Stomach (tissue), 9 donors: ENCODE data around the gene PPP2R2C. TPM values are rescaled to one million over a fixed set of nuclear protein-coding genes. Genes with fewer than 3 reads are reported as not detected.

Experiments
- DNase-seq, 2 donors: peaks; one replicate each; pipeline versions ENCODE4 v3.0.0 to v3.0.0-alpha.2; 2013 to 2019
- H3K27ac ChIP-seq, 5 donors: fragments of 200-600 bp in 4 of 5; sonication (generic) in 4 of 5; one replicate each; pipeline ENCODE4 v1.5.1; 2013 to 2019; ENCODE audit warnings: mild to moderate bottlenecking in 1 of 5, moderate library complexity in 1 of 5
- H3K27me3 ChIP-seq, 3 donors: fragments of 200-600 bp; sonication (generic); one replicate each; pipeline ENCODE4 v1.5.1; 2017 to 2019; ENCODE audit warnings: mixed run types in 1 of 3
- H3K36me3 ChIP-seq, 4 donors: fragments of 200-600 bp; sonication (generic); 1 replicate in 3 of 4; 2 replicates in 1 of 4; pipeline ENCODE4 v1.5.1; 2016 to 2019
- H3K4me1 ChIP-seq, 4 donors: fragments of 200-600 bp; sonication (generic); one replicate each; pipeline ENCODE4 v1.5.1; 2016 to 2019
- H3K4me3 ChIP-seq, 4 donors: fragments of 200-600 bp; sonication (generic) in 3 of 4; one replicate each; pipeline ENCODE4 v1.5.1; 2016 to 2019; ENCODE audit warnings: mild to moderate bottlenecking in 1 of 4
- H3K9me3 ChIP-seq, 4 donors: fragments of 200-600 bp; sonication (generic); one replicate each; pipeline ENCODE4 v1.5.1; 2016 to 2019
- EP300 ChIP-seq: sonication (generic); formaldehyde crosslinking; IDR thresholded peaks from one replicate; pipeline ENCODE4 v1.6.1; 2017; ENCODE audit warnings: antibody characterized with exemption
- POLR2A ChIP-seq, 4 donors: fragments of 450-650 bp; IDR thresholded peaks; one replicate each; pipeline ENCODE4 v1.6.1; 2016; ENCODE audit warnings: antibody characterized with exemption in 4 of 4, control low read depth in 2 of 4, mild to moderate bottlenecking in 1 of 4, moderate library complexity in 1 of 4
- POLR2AphosphoS5 ChIP-seq, 3 donors: sonication (generic); formaldehyde crosslinking; IDR thresholded peaks; one replicate each; pipeline ENCODE4 v1.6.1; 2016; ENCODE audit warnings: antibody characterized with exemption in 3 of 3
- WGBS, 5 donors: extraction: QIAGEN DNeasy Blood & Tissue Kit in 3 of 5; methylation state at CpG; one replicate each; pipeline versions ENCODE4 v1.1.5 to v1.1.7; 2013 to 2018; 5-methylcytosine and 5-hydroxymethylcytosine counted together
- intact Hi-C: fragments of 100-400 bp; cut with DNase I; formaldehyde crosslinking; loops from one replicate; pipeline ENCODE4 v1.15.1; 2023; ENCODE audit warnings: low total_unique reads
- polyA plus RNA-seq, 3 donors: library from polyadenylated mRNA; stranded (reverse); fragments of 200-250 nt; gene quantifications; one replicate each; pipeline ENCODE4 v1.2.3, GENCODE V29; 2013
- total RNA-seq, 5 donors: library from RNA; depleted of rRNA; stranded (reverse); fragments of >200 nt; gene quantifications; one replicate each; pipeline versions ENCODE4 v1.1.0 to v1.2.3, GENCODE V29; 2014 to 2016
- TF ChIP-seq, protein P1 (sequence below), 7 experiments: fragments of 450-650 bp in 4 of 7; fragments of 200-600 bp in 3 of 7; sonication (generic) in 3 of 7; IDR thresholded peaks; one replicate each; pipeline ENCODE4 v1.5.1; 2016 to 2019; ENCODE audit warnings: antibody characterized with exemption in 7 of 7, control low read depth in 2 of 7, mild to moderate bottlenecking in 1 of 7
- donor health status: healthy with polysubstance abuse.
- donor health status: Bipolar disorder and iron deficiency.
- donor health status: healthy.

PPP2R2C gene
- total and polyA plus RNA-seq, 8 donors = 1.4 to 5.0 (median 1.5) TPM; not detected in 5

DNA sequence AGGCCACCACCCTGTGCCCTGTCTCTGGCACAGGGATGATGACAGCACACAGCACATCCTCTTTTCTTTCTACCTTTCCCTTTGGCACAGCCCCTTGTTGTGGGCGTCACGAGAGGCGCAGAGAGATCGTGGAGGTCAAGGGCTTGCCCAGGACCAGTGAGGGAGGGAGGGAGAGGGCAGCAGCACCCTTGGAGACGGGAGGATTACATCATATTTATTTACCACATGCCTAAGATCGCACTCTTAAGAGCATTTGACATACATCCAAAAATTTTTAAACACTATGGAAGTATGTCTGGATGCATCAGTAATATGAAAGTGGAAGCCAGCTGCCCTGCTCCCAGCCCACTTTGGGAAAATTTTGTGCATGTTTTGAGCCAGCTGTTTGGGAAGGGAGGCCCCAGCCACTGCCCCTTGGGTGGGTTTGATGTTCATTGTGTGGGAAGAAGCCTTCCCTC lies 190.1 kb downstream of the PPP2R2C start:
- H3K27me3 ChIP-seq = no peaks in the 10 kb centered on the region
- 34 to 67% (median 56%) methylated on average over 6 of the region's 6 CpGs for WGBS, 5 donors
- peaks cover 25 to 57% (median 46%) of the 10 kb centered on the region in 4 donors for H3K4me1 ChIP-seq
- TF ChIP-seq POLR2AphosphoS5 (IDR thresholded peaks at IDR 0.05) (peak in 1 of 3 donors; percentile 24), EP300 (no peak), POLR2A (IDR thresholded peaks at IDR 0.05) (no peak)
- TF ChIP-seq, protein P1, sequence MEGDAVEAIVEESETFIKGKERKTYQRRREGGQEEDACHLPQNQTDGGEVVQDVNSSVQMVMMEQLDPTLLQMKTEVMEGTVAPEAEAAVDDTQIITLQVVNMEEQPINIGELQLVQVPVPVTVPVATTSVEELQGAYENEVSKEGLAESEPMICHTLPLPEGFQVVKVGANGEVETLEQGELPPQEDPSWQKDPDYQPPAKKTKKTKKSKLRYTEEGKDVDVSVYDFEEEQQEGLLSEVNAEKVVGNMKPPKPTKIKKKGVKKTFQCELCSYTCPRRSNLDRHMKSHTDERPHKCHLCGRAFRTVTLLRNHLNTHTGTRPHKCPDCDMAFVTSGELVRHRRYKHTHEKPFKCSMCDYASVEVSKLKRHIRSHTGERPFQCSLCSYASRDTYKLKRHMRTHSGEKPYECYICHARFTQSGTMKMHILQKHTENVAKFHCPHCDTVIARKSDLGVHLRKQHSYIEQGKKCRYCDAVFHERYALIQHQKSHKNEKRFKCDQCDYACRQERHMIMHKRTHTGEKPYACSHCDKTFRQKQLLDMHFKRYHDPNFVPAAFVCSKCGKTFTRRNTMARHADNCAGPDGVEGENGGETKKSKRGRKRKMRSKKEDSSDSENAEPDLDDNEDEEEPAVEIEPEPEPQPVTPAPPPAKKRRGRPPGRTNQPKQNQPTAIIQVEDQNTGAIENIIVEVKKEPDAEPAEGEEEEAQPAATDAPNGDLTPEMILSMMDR (IDR thresholded peaks at IDR 0.05) = no peak
- H3K4me3 ChIP-seq = no peak overlapping the region
- intact Hi-C loops = no loop called here
- peak overlapping the region in 4 of 5 donors; percentile 60 to 97 (median 64) for H3K27ac ChIP-seq
- peaks cover 6 to 73% (median 58%) of the 10 kb centered on the region in 4 donors for H3K36me3 ChIP-seq
- DNase-seq = peak in 1 of 2 donors; percentile 63
- no peaks in the 10 kb centered on the region for H3K9me3 ChIP-seq

DNA sequence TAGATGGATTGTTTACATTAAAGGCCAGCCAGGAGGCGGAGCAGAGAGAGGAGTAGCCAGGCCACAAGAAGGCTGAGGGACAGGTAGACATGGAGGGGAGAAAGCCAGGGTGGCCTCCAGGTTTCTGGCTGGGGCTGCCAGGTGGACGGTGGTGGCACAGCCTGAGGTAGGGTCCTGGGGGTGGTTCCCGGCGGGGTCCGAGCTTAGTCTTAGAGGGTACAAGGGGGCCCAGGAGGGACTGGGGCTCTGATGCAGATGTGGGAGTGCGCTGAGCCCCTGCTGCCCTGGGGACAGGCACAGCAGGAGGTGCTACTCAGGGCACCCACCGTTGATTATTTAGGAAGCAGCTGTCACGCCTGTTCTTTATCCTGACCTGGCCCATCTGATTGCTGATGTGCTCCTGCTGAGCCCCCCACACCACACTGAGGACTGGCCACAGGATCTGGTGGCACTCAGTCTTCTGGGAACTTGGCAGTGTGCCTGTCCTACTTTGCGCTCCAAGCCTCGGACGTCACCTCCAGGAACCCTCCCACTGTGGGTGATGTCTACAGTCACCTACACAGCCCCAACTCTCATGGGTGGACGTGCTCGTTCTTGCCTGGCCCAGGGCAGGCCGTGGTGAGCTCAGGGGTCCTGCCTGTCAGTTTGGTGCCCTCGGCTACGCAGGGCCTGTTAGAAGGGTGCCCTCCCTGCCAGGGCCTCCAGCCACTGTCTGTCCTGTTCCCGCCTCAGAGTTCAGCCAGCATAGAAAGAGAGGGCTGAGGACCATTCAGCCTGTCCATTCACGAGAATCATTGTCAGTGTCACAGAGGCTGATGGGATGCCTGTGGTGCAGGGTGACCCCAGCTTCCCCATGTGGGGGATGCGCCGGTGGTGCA lies 190.7 kb downstream of the PPP2R2C start:
- Histone ChIP-seq H3K27ac (peak overlapping the region in 4 of 5 donors; percentile 60 to 97 (median 64)), H3K9me3 (no peaks in the 10 kb centered on the region), H3K36me3 (peaks cover 4 to 67% (median 54%) of the 10 kb centered on the region in 4 donors), H3K4me3 (no peak overlapping the region), H3K4me1 (peaks cover 28 to 64% (median 52%) of the 10 kb centered on the region in 4 donors), H3K27me3 (no peaks in the 10 kb centered on the region)
- TF ChIP-seq POLR2AphosphoS5 (IDR thresholded peaks at IDR 0.05) = peak in 1 of 3 donors; percentile 67
- TF ChIP-seq, protein P1 (IDR thresholded peaks at IDR 0.05) = no peak
- DNase-seq = no peak
- 76 to 83% (median 77%) methylated on average over 13 to 20 of the region's 20 CpGs for WGBS, 5 donors
- intact Hi-C loops = no loop called here

DNA sequence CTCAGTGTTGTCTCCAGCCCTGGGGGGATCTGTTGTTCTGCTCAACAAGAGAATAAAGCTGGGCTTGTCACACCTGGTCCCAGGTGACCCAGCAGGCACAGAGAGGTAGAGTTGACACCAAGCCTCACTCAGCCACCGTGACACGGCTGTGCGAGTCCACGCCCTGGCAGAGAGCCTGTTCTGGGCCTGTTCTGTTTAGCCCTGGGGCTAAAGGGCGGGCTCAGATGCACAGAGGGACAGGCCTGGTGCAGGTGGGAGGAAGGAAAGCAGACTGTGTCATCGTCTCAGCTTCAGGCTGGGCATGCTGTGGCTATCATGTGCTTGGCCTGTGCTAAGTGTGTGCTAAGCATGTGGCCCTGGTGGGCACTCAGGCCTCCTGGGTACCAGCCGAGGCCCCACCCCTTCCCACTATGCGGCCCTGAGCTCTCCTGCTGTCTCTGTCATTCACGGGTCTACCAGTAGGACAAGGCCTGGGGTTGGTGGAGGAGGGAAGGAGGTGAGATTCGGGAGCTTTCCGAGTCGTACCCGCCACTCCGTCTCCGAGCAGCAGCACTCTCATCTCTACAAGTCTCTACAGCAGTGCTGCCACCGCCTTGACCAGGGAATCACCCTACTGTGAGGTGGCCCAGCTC lies 191.9 kb downstream of the PPP2R2C start:
- no peak for DNase-seq
- TF ChIP-seq, protein P1 (IDR thresholded peaks at IDR 0.05) = no peak
- TF ChIP-seq EP300 (no peak), POLR2A (IDR thresholded peaks at IDR 0.05) (no peak), POLR2AphosphoS5 (IDR thresholded peaks at IDR 0.05) (no peak)
- no peak overlapping the region for H3K4me3 ChIP-seq
- peaks cover 4 to 55% (median 49%) of the 10 kb centered on the region in 4 donors for H3K36me3 ChIP-seq
- 75 to 92% (median 88%) methylated on average over 14 to 16 of the region's 16 CpGs for WGBS, 5 donors
- intact Hi-C loops = no loop called here
- no peaks in the 10 kb centered on the region for H3K27me3 ChIP-seq
- peak overlapping the region in 3 of 5 donors; percentile 60 to 97 (median 65) for H3K27ac ChIP-seq
- peaks cover 38 to 76% (median 64%) of the 10 kb centered on the region in 4 donors for H3K4me1 ChIP-seq
- no peaks in the 10 kb centered on the region for H3K9me3 ChIP-seq

DNA sequence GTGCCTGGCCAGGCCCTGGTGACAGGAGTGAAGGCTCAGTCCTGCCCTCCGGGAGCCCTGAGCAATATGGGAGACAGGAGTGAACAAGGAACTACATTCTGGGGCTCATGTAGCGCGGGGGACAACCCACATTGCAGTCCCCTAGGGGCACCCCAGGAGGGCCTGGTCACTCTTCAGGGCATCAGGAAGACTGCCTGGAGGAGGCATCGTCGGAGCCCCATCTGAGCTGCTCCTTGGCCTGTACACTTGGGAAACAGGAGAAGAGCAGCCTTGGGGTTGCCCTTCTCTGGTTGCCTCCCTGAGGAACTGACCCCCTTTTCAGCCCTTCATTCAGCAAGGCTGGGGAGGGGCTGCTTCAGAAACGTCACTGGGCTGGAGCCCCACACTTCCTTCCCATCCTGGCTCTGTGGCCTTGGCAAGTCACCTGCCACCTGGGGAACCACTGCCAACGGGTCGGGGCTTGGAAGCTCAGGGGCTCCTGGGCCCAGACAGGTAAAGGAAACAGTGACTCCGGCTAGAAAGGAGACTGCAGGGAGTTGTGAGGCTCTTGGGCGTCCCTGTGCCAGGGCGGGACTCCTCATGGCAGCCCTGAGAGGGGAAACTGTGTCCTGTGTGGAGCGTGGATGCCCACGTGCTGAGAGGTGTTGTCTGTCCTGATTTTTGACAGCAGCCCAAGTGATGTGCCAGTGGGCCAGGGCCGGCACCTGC lies 192.7 kb downstream of the PPP2R2C start:
- Histone ChIP-seq H3K9me3 (no peaks in the 10 kb centered on the region), H3K4me3 (no peak overlapping the region), H3K27ac (peak overlapping the region in 4 of 5 donors; percentile 32 to 97 (median 58)), H3K27me3 (no peaks in the 10 kb centered on the region), H3K4me1 (peaks cover 38 to 83% (median 70%) of the 10 kb centered on the region in 4 donors), H3K36me3 (peaks cover 4 to 50% (median 48%) of the 10 kb centered on the region in 4 donors)
- TF ChIP-seq POLR2AphosphoS5 (IDR thresholded peaks at IDR 0.05) = no peak
- TF ChIP-seq, protein P1 (IDR thresholded peaks at IDR 0.05) = no peak
- intact Hi-C loops = no loop called here
- DNase-seq = no peak
- 86 to 92% (median 91%) methylated on average over 10 to 14 of the region's 14 CpGs for WGBS, 5 donors
